ENCODE measurements around the gene LIF. TPM values are rescaled to one million over a fixed set of nuclear protein-coding genes. Genes with fewer than 3 reads are reported as not detected.

The LIF gene
- 13.4 and 21.1 TPM in 2 replicates for total RNA-seq
- 8.2 and 14.8 TPM in 2 replicates for polyA plus RNA-seq

GRCh38 chr22:30245985-30246813, at the start of gene LIF:
LIF (minus strand) TSS chr22:30246759; CDS start chr22:30246695, 64 bp downstream.
- WGBS (ENCODE audit: low lambda C conversion rate, missing lambda C conversion rate) = 1% methylated on average over 43 of the region's 64 CpGs
- TF ChIP-seq, protein P1, sequence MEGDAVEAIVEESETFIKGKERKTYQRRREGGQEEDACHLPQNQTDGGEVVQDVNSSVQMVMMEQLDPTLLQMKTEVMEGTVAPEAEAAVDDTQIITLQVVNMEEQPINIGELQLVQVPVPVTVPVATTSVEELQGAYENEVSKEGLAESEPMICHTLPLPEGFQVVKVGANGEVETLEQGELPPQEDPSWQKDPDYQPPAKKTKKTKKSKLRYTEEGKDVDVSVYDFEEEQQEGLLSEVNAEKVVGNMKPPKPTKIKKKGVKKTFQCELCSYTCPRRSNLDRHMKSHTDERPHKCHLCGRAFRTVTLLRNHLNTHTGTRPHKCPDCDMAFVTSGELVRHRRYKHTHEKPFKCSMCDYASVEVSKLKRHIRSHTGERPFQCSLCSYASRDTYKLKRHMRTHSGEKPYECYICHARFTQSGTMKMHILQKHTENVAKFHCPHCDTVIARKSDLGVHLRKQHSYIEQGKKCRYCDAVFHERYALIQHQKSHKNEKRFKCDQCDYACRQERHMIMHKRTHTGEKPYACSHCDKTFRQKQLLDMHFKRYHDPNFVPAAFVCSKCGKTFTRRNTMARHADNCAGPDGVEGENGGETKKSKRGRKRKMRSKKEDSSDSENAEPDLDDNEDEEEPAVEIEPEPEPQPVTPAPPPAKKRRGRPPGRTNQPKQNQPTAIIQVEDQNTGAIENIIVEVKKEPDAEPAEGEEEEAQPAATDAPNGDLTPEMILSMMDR (IDR thresholded peaks at IDR 0.05; ENCODE audit: poor library complexity) = peak; percentile 15
- TF ChIP-seq EZH2phosphoT487 (IDR thresholded peaks at IDR 0.05; ENCODE audit: low read depth, severe bottlenecking, unreplicated experiment) = no peak
- TF ChIP-seq EZH2 (IDR thresholded peaks at IDR 0.05; ENCODE audit: borderline replicate concordance) = no peak
- Histone ChIP-seq H3K27me3 (no peaks in the 10 kb centered on the region), H3K9me2 (replicated peaks; ENCODE audit: insufficient read depth) (no peaks in the 10 kb centered on the region), H3K27ac (peak within 1 kb of the TSS; percentile 89), H3K4me3 (peak within 1 kb of the TSS; percentile 76), H3K79me2 (no peaks in the 10 kb centered on the region), H3K36me3 (replicated peaks; ENCODE audit: insufficient read depth, low read depth) (no peaks in the 10 kb centered on the region), H3K4me2 (peak within 1 kb of the TSS; percentile 99), H4K20me1 (ENCODE audit: insufficient read depth, poor library complexity, severe bottlenecking) (no peaks in the 10 kb centered on the region), H3K9me3 (ENCODE audit: low read depth) (no peaks in the 10 kb centered on the region), H2AFZ (peak within 1 kb of the TSS; percentile 65), H3K4me1 (ENCODE audit: insufficient read depth) (peaks cover 33% of the 10 kb centered on the region)
- DNase-seq (ENCODE audit: low spot score) = peak; percentile 73

DNA sequence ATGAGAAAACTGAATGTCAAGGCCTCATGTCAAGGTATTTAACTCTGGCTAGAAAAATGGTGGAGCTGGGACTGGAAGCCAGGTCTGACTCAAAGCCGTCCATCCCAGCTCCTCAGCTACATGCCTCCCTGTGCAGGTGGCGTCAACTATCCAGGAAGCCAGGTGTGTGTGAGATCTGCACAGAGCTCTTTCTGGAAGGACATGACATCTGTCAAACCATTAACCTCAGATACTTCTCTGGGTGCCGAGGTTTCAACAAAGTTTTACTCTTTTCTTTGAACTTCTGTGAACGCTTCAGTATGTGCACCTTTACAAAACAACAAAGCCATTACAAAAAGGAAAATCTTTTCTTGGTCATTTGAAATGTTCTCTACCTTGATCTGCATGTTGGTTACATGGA, 49.8 kb upstream of the LIF start:
- no peak overlapping the region for H3K4me3 ChIP-seq
- no peaks in the 10 kb centered on the region for H3K4me1 ChIP-seq (ENCODE audit: insufficient read depth)
- TF ChIP-seq EZH2phosphoT487 (IDR thresholded peaks at IDR 0.05; ENCODE audit: low read depth, severe bottlenecking, unreplicated experiment) (no peak), EZH2 (IDR thresholded peaks at IDR 0.05; ENCODE audit: borderline replicate concordance) (no peak)
- TF ChIP-seq, protein P1 (IDR thresholded peaks at IDR 0.05; ENCODE audit: poor library complexity) = no peak
- 91% methylated on average over 4 of the region's 4 CpGs for WGBS (ENCODE audit: low lambda C conversion rate, missing lambda C conversion rate)
- H3K9me3 ChIP-seq (ENCODE audit: low read depth) = no peaks in the 10 kb centered on the region
- H4K20me1 ChIP-seq (ENCODE audit: insufficient read depth, poor library complexity, severe bottlenecking) = no peaks in the 10 kb centered on the region
- no peaks in the 10 kb centered on the region for H3K9me2 ChIP-seq (replicated peaks; ENCODE audit: insufficient read depth)
- H3K27ac ChIP-seq = no peak overlapping the region
- H3K27me3 ChIP-seq = no peaks in the 10 kb centered on the region
- H3K36me3 ChIP-seq (replicated peaks; ENCODE audit: insufficient read depth, low read depth) = no peaks in the 10 kb centered on the region
- no peak overlapping the region for H3K4me2 ChIP-seq
- peaks cover 2% of the 10 kb centered on the region for H3K79me2 ChIP-seq
- no peak overlapping the region for H2AFZ ChIP-seq
- no peak for DNase-seq (ENCODE audit: low spot score)

DNA sequence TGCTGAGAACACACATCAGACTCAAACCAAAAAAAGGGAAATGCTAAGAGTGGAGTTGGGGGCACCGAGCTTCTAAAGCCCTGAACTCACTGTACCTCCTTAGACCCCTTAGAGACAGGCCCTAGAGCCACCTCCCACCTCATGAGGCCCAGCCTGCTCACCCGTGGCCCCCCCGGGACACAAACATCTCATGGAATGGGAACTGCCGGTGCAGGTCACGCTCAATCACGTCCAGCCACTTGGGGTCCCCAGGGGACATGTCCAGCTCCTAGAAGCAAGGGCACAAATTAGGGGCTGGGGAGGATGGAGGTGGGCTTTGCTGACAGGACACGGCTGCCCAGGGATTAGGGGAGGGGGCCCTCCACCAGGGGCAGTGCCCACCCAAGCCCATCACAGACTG, 49.0 kb upstream of the LIF start:
- DNase-seq (ENCODE audit: low spot score) = no peak
- Histone ChIP-seq H3K79me2 (peaks cover 2% of the 10 kb centered on the region), H3K9me2 (replicated peaks; ENCODE audit: insufficient read depth) (no peaks in the 10 kb centered on the region), H3K4me1 (ENCODE audit: insufficient read depth) (peaks cover 3% of the 10 kb centered on the region), H3K27ac (no peak overlapping the region), H3K27me3 (no peaks in the 10 kb centered on the region), H3K4me3 (no peak overlapping the region), H3K36me3 (replicated peaks; ENCODE audit: insufficient read depth, low read depth) (no peaks in the 10 kb centered on the region), H2AFZ (no peak overlapping the region), H4K20me1 (ENCODE audit: insufficient read depth, poor library complexity, severe bottlenecking) (no peaks in the 10 kb centered on the region), H3K4me2 (no peak overlapping the region), H3K9me3 (ENCODE audit: low read depth) (no peaks in the 10 kb centered on the region)
- WGBS (ENCODE audit: low lambda C conversion rate, missing lambda C conversion rate) = 81% methylated on average over 7 of the region's 7 CpGs
- TF ChIP-seq EZH2 (IDR thresholded peaks at IDR 0.05; ENCODE audit: borderline replicate concordance) (no peak), EZH2phosphoT487 (IDR thresholded peaks at IDR 0.05; ENCODE audit: low read depth, severe bottlenecking, unreplicated experiment) (no peak)
- TF ChIP-seq, protein P1 (IDR thresholded peaks at IDR 0.05; ENCODE audit: poor library complexity) = no peak
